Type B pancreatic cell (in vitro differentiated cells): ENCODE data around the gene NPPB. TPM values are rescaled to one million over a fixed set of nuclear protein-coding genes. Genes with fewer than 3 reads are reported as not detected.

ENCODE experiments used
- DNase-seq: peaks from one replicate; pipeline ENCODE4 v3.0.0; 2021; ENCODE audit warnings: mixed read lengths; ENCODE audit not compliant: unreplicated experiment; ENCODE audit errors: extremely low spot score
- H3K27ac Mint-ChIP-seq: 2 replicates; pipeline ENCODE4 v1.8.0; 2021; ENCODE audit warnings: mild to moderate bottlenecking, mixed read lengths
- H3K27me3 Mint-ChIP-seq: 2 replicates; pipeline ENCODE4 v1.8.0; 2021; ENCODE audit warnings: mixed read lengths
- H3K36me3 Mint-ChIP-seq: 2 replicates; pipeline ENCODE4 v1.8.0; 2021; ENCODE audit warnings: mixed read lengths
- H3K4me1 Mint-ChIP-seq: one replicate; pipeline ENCODE4 v1.8.0; 2021; ENCODE audit warnings: mixed read lengths; ENCODE audit not compliant: unreplicated experiment
- H3K4me3 Mint-ChIP-seq: 2 replicates; pipeline ENCODE4 v1.8.0; 2021; ENCODE audit warnings: mild to moderate bottlenecking, mixed read lengths
- H3K9me3 Mint-ChIP-seq: 2 replicates; pipeline ENCODE4 v1.8.0; 2021; ENCODE audit warnings: mixed read lengths
- total RNA-seq: library from RNA; stranded (reverse); gene quantifications from 2 replicates; pipeline ENCODE4 v1.2.1, GENCODE V29; 2021; ENCODE audit warnings: low replicate concordance
- TF ChIP-seq, protein P1 (sequence below): fragments of 200-600 bp; sonication (generic); conservative IDR thresholded peaks from 2 replicates; pipeline ENCODE4 v1.5.0; 2021; ENCODE audit warnings: antibody characterized with exemption, mild to moderate bottlenecking

Gene NPPB
- total RNA-seq, 1 donor from 2014 or later: 1.7 TPM

DNA sequence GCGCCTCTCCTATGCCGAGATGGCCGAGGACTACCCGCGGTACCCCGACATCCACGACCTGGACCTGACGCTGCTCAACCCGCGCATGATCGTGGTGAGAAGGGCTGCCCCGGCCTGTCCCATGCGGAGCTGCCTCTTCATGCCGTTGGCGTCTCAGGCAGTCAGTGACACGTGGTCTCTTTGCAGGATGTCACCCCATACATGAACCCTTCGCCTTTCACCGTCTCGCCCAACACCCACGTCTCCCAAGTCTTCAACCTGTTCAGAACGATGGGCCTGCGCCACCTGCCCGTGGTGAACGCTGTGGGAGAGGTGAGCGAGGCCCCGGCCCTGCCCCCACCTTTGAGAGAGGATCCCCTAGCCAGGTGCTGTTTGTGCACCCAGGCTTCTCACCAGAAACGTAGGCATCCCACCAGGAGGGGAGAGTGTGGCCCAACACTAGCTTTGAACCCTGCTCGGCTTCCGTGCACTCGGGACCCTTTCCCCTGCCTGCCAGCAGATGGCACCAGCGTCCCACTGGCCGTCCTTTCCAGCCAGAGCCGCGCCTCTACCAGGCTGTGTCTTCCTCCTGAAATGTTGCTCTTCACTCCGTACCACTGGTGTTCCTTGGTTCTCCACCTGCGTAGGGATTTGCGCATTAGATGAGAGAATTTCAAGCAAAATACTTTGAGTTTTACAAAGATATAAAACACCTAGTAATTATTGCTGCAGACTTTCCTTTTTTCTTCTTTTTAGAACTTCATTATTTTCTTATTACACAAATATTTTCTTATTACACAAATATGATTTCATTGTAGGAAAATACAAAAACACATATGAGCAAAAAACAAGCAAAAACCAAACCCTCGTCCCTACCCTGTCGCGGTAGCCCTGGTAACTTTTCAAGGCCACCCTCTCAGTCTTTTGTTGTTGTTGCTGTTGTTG is 20.1 kb downstream of the NPPB start:
- DNase-seq: no peak
- TF ChIP-seq, protein P1, sequence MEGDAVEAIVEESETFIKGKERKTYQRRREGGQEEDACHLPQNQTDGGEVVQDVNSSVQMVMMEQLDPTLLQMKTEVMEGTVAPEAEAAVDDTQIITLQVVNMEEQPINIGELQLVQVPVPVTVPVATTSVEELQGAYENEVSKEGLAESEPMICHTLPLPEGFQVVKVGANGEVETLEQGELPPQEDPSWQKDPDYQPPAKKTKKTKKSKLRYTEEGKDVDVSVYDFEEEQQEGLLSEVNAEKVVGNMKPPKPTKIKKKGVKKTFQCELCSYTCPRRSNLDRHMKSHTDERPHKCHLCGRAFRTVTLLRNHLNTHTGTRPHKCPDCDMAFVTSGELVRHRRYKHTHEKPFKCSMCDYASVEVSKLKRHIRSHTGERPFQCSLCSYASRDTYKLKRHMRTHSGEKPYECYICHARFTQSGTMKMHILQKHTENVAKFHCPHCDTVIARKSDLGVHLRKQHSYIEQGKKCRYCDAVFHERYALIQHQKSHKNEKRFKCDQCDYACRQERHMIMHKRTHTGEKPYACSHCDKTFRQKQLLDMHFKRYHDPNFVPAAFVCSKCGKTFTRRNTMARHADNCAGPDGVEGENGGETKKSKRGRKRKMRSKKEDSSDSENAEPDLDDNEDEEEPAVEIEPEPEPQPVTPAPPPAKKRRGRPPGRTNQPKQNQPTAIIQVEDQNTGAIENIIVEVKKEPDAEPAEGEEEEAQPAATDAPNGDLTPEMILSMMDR: peak; percentile 97
- Mint-ChIP-seq H3K9me3 (no peaks in the 10 kb centered on the region), H3K4me3 (no peak overlapping the region), H3K27ac (no peak overlapping the region), H3K36me3 (peaks cover 14% of the 10 kb centered on the region), H3K27me3 (no peaks in the 10 kb centered on the region), H3K4me1 (no peaks in the 10 kb centered on the region)

DNA sequence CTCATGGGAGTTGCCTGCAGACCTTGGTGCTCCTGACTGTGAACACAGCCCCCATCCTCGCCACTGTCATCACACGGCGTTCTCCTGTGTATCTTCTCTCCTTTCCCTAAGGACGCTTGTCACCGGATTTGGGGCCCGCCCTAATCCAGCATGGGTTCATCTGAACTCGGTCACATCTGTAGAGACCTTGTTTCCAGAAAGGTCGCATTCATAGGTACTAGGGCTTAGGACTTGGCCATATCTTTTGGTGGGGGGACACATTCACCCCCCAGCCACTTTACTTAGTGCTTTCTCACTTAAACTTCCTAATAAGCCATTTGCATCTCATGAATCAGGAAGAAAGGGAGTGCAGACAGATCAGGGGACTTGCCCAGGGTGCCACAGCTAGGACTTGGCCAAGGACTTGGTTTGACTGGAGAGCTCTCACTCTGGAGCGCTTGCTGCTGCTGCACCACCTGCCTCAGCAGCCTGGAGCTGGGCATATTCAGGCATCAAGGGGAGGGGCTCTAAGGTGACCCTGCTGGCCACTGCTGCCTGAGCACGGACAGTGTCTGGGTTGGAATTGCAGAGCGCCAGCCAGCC is 20.9 kb downstream of the NPPB start:
- Mint-ChIP-seq H3K27me3 (no peaks in the 10 kb centered on the region), H3K4me1 (no peaks in the 10 kb centered on the region), H3K9me3 (no peaks in the 10 kb centered on the region), H3K27ac (no peak overlapping the region), H3K36me3 (peaks cover 14% of the 10 kb centered on the region), H3K4me3 (no peak overlapping the region)
- DNase-seq: no peak
- TF ChIP-seq, protein P1: no peak

DNA sequence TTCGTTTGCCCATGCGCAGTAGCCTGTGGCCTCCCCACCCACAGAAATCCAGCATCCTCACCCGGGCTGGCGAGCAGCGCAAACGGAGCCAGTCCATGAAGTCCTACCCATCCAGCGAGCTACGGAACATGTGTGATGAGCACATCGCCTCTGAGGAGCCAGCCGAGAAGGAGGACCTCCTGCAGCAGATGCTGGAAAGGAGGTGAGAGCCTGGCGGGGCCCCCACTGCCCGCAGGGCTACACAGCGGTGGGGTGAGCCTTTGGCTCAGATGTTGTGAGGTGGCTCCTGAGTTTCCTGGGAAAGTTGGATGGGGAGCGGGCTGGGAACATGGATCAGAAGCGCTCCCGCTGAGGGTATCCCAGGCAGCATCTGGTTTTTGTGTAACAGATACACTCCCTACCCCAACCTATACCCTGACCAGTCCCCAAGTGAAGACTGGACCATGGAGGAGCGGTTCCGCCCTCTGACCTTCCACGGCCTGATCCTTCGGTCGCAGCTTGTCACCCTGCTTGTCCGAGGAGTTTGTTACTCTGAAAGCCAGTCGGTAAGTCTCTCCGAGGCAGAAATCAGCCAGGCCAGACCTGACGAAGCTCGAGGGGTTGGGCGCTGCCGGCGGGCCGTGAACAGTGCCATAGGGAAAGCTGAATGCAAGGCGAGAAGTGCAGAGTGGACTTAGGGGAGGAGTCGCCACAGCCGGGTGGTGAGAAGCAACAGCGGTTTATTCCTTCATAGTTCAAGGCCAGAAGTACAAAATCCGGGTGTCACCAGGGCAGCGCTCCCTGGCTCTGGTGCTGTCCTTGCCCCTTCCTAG is 21.6 kb downstream of the NPPB start:
- TF ChIP-seq, protein P1: no peak
- H3K27ac Mint-ChIP-seq: no peak overlapping the region
- peaks cover 18% of the 10 kb centered on the region for H3K36me3 Mint-ChIP-seq
- DNase-seq: no peak
- H3K9me3 Mint-ChIP-seq: no peaks in the 10 kb centered on the region
- H3K4me1 Mint-ChIP-seq: no peaks in the 10 kb centered on the region
- H3K27me3 Mint-ChIP-seq: no peaks in the 10 kb centered on the region
- no peak overlapping the region for H3K4me3 Mint-ChIP-seq

DNA sequence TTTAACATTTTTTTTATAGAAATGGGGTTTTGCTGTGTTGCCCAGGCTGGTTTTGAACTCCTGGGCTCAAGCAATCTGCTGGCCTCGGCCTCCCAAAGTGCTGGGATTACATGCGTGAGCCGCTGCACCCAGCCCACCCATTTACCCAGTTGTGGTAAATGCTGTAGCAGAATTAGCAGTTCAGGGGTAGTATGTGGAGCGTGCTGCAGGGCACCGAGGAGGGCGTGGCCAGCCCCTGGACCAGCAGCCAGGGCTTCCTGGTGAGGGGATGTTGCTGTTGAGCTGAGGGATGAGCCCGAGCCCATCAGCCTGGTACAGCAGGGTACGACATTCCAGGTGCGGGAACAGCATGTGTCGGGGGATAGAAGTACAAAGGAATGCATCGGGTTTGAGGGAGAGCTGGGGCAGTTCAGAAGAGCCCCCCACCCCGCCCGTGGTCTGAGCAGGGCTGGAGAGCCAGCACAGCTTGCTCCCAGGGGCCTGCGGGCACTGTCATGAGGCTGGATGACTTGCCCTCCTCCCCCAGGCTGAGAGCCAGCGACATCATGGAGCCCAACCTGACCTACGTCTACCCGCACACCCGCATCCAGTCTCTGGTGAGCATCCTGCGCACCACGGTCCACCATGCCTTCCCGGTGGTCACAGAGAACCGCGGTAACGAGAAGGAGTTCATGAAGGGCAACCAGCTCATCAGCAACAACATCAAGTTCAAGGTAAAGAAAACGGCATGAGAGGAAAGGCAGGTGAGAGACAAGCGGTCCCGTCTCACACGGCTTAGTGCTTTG is 23.1 kb downstream of the NPPB start:
- no peaks in the 10 kb centered on the region for H3K27me3 Mint-ChIP-seq
- no peak overlapping the region for H3K27ac Mint-ChIP-seq
- DNase-seq: no peak
- TF ChIP-seq, protein P1: no peak
- peaks cover 14% of the 10 kb centered on the region for H3K36me3 Mint-ChIP-seq
- H3K4me3 Mint-ChIP-seq: no peak overlapping the region
- no peaks in the 10 kb centered on the region for H3K9me3 Mint-ChIP-seq
- no peaks in the 10 kb centered on the region for H3K4me1 Mint-ChIP-seq

DNA sequence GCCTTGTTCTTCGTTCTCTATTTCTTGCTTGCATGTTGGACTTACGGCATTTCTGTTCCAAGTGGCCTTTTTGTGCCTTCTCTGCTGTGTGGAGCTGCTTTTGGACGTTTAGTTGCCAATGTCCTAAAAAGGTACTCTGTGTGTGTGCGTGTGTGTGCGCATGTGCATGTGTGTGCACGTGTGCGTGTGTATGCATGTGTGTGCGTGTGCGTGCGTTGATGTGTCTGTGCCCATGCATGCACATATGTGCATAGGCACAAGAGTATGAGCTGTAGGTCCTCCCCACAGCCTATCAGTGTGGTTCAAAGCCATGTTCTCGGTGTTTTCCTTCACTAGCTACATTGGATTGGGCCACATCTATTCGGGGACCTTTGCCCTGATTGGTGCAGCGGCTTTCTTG is 24.8 kb downstream of the NPPB start:
- Mint-ChIP-seq H3K4me1 (no peaks in the 10 kb centered on the region), H3K4me3 (no peak overlapping the region), H3K9me3 (no peaks in the 10 kb centered on the region), H3K27ac (no peak overlapping the region), H3K36me3 (peaks cover 13% of the 10 kb centered on the region), H3K27me3 (no peaks in the 10 kb centered on the region)
- TF ChIP-seq, protein P1: no peak
- no peak for DNase-seq
